Superior temporal gyrus (tissue), 1 donor: ENCODE data around the gene MST1.
A peak's percentile ranks its signal among the peaks of the same experiment; 100 is the strongest.

Experiments
- DNase-seq: peaks from one replicate; pipeline ENCODE4 v3.0.0-alpha.2; 2016; ENCODE audit errors: extremely low spot score

Gene MST1

DNA sequence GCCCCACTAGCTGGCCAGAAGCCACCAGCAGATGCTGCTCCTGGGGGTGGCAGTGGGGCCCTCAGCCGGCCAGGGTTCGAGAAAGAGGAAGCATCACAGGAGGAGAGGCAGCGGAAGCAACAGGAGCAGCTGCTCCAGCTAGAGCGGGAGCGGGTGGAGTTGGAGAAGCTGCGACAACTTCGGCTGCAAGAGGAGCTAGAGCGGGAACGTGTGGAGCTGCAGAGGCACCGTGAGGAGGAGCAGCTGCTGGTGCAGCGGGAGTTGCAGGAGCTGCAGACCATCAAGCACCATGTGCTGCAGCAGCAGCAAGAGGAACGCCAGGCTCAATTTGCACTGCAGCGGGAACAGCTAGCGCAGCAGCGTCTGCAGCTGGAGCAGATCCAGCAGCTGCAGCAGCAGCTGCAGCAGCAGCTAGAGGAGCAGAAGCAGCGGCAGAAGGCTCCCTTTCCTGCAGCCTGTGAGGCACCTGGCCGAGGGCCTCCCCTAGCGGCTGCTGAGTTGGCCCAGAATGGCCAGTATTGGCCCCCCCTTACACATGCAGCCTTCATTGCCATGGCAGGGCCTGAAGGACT is 32.6 kb downstream of the MST1 start:
- DNase-seq: no peak

DNA sequence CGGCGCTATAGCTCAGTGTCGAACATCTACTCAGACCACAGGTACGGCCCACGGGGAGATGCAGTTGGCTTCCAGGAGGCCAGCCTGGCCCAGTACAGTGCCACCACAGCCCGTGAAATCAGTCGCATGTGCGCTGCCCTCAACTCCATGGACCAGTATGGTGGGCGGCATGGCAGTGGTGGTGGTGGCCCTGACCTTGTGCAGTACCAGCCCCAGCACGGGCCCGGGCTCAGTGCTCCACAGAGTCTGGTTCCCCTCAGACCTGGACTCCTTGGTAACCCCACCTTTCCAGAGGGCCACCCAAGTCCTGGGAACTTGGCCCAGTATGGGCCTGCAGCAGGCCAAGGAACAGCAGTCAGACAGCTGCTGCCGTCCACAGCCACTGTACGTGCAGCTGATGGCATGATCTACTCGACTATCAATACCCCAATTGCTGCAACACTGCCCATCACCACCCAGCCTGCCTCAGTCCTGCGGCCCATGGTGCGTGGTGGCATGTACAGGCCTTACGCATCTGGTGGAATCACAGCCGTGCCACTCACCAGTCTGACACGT is 33.5 kb downstream of the MST1 start:
- DNase-seq: no peak

DNA sequence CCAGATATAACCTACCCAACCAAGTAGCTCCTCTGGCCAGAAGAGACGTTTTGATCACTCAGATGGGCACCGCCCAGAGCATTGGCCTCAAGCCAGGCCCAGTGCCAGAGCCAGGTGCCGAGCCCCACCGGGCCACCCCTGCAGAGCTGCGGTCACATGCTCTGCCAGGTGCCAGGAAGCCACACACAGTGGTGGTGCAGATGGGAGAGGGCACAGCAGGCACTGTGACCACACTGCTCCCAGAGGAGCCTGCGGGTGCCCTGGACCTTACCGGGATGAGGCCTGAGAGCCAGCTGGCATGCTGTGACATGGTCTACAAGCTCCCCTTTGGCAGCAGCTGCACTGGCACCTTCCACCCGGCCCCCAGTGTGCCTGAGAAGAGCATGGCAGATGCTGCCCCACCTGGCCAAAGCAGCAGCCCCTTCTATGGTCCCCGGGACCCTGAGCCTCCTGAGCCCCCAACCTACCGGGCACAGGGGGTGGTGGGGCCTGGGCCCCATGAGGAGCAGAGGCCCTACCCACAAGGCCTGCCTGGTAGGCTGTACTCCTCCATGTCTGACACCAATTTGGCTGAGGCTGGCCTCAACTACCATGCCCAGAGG is 34.2 kb downstream of the MST1 start:
- no peak for DNase-seq

DNA sequence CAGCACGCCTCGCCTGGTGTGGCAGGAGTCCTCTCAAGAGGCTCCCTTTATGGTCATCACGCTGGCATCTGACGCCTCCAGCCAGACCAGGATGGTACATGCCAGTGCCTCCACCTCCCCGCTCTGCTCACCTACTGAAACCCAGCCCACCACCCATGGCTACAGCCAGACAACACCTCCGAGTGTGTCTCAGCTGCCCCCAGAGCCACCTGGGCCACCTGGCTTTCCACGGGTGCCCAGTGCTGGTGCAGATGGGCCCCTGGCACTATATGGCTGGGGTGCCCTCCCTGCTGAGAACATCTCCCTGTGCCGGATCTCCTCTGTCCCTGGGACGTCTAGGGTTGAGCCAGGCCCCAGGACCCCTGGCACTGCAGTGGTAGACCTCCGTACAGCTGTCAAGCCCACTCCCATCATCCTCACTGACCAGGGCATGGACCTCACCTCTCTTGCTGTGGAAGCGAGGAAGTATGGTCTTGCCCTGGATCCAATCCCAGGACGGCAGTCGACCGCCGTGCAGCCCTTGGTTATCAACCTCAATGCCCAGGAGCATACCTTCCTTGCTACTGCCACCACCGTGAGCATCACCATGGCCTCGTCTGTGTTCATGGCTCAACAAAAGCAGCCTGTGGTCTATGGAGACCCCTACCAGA is 35.0 kb downstream of the MST1 start:
- DNase-seq: no peak

DNA sequence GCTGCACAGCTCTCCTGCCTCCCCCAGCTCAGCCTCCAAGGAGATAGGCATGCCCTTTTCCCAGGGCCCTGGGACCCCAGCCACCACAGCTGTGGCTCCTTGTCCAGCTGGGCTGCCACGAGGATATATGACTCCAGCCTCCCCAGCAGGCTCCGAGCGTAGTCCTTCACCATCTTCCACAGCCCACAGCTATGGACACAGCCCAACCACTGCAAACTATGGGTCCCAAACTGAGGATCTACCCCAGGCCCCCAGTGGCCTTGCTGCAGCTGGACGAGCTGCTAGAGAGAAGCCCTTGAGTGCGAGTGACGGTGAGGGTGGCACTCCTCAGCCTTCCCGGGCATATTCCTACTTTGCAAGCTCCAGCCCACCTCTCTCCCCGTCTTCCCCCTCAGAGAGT is 35.7 kb downstream of the MST1 start:
- no peak for DNase-seq

DNA sequence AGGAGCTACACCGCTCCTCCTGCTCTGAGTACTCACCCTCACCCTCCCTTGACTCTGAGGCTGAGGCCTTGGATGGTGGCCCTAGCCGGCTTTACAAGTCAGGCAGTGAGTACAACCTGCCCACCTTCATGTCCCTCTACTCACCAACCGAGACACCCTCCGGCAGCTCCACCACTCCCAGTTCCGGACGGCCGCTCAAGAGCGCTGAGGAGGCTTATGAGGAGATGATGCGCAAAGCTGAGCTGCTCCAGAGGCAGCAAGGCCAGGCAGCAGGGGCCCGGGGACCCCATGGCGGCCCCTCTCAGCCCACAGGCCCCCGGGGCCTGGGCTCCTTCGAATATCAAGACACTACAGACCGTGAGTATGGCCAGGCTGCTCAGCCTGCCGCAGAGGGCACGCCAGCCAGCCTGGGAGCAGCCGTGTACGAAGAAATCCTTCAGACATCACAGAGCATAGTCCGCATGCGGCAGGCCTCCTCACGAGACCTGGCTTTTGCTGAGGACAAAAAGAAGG is 36.3 kb downstream of the MST1 start:
- no peak for DNase-seq

DNA sequence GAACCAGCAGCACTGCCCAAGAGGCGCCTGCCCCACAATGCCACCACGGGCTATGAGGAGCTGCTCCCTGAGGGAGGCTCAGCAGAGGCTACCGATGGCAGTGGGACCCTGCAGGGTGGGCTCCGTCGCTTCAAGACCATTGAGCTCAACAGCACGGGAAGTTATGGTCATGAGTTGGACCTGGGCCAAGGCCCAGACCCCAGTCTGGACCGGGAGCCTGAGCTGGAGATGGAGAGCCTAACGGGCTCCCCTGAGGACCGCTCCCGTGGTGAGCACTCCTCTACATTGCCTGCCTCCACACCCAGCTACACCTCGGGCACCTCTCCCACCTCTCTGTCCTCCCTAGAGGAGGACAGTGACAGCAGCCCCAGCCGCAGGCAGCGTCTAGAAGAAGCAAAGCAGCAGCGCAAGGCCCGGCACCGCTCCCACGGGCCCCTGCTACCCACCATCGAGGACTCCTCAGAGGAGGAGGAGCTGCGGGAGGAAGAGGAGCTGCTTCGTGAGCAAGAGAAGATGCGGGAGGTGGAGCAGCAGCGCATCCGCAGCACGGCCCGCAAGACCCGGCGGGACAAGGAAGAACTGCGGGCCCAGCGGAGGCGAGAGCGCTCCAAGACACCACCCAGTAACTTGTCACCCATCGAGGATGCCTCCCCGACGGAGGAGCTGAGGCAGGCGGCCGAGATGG is 36.9 kb downstream of the MST1 start:
- no peak for DNase-seq

DNA sequence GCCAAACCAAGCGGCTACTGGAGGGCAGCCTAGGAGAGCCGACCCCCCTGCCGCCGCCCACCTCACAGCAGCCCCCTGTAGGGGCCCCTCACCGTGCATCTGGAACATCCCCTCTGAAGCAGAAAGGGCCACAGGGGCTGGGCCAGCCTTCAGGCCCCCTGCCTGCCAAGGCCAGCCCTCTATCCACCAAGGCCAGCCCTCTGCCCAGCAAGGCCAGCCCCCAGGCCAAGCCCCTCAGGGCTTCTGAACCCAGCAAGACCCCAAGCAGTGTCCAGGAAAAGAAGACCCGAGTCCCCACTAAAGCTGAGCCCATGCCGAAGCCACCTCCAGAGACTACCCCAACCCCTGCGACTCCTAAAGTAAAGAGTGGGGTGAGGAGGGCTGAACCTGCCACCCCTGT is 38.6 kb downstream of the MST1 start:
- no peak for DNase-seq

DNA sequence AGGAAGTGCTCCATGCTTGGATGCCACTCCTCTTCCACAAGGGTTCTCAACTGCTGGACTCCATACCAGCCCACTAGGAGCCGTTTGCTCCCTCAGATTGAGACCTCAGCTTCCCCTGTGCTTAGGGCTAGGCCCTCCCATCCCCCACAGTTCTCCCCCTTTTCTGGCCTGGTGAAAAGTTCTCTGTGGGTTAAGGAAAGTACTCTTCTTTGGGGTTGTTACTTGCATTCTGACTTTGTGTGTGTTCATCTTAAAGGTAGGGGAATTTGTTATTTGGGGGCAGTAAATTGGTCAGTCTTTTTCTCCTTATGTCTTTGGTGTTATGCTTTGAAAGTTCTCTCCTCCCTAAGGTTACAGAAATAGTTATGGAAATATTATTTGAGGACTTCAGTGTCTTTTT is 39.1 kb downstream of the MST1 start:
- no peak for DNase-seq

DNA sequence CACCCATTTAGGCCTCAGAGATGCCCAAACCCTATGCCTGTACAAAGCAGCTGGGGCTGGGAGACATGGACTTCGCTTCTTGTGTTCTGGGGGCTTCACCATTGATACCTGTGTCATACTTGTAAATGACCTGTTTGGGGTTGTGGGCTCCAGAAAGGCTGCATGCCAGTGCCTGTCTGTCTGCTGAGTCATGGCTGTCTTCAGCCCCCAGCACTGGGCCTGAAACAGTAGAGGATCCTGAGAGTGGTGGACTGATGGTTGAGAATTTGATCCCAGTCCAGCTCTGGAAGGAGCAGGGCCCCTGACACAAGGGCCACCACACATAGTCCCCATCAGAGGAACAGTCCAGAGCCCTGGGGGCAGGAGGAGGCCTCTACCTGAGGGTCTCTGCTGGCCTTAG is 39.7 kb downstream of the MST1 start:
- no peak for DNase-seq

DNA sequence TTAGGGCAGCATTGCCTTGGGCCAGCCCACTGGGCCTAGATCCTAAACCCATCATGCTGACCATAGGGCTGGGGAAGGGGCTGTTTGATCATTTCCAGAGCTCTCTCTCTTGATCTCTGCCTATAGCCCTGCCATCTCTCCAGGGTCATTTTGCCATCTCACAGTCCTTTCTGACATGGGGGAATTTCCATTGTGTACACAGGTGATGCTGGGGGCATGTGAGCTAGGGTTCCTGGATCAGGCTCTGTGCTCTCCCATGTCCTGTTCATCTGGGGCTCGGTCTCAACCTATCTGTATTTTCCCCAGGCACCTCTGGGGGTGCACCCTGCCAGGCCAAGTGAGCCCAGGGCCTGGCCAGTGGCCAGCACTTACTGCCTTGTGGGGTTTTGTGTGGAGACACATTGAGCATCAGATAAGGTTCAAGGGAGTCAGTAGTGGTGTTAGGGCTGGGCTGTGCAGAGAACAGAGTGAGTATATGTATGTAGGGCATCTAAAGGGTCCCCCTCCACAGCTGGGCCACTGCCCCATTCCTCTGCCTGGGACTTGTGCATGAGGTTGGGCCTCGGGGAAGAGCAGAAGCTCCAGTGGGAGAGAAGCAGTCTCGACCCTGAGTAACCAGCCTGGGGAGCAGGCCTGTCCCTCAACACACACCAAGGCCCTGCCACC is 40.8 kb downstream of the MST1 start:
- no peak for DNase-seq

DNA sequence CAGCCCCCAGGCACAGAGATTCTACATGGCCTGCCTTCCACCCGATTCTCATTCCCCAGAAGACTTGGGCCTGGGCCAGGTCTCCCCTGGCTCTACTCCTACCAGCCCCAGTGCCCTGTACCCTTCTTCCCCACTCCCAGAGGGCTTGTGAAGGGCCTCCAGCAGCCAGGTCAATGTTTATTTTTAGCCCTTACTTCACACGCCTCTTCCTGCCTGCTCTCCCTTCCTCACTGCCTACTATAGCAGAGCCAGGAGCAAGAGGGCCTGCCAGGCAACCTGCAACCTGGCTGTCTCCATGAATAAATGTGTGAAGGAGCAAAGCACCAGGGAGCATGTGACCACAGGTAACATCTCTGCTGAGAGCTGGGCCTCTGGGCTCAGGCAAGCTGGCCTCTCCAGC is 41.5 kb downstream of the MST1 start:
- no peak for DNase-seq

DNA sequence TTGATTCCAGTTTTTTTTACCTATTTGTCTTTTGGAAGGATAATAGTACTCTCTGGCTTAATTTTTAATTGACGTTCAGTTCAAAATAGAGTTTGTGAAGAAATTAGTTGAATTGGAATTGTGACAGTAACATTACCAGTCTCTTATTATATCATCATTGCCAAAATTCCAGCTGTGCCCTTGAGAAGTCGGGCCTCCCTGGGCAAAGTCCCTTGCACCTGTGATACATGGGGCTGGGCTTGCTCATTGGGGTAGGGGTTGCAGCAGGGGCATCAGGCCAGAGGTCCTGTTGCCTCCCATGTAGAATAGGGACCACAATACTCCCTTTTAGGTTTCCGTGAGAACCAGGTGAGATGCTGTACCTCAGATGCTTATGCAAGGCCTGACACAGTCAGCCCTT is 43.0 kb downstream of the MST1 start:
- DNase-seq: no peak

DNA sequence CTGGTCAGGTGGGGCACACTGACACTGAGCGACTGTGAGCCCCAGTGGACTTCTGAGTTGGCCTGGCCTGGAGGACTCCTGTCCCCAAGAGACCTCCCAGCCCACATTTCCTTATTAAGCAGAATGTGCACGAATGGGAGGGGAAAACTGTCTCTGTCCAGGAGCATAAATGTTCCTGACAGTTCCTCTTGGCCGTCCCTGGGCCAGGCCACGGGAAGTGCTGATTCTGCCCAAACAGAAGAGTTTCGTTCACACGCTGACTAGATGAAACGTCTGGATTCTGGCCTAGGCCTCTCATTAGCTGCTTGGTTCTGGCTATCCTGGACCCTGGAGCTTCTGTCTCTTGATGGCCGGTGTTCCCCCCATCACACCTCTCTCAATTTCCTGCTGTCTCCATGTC is 44.6 kb downstream of the MST1 start:
- DNase-seq: no peak

DNA sequence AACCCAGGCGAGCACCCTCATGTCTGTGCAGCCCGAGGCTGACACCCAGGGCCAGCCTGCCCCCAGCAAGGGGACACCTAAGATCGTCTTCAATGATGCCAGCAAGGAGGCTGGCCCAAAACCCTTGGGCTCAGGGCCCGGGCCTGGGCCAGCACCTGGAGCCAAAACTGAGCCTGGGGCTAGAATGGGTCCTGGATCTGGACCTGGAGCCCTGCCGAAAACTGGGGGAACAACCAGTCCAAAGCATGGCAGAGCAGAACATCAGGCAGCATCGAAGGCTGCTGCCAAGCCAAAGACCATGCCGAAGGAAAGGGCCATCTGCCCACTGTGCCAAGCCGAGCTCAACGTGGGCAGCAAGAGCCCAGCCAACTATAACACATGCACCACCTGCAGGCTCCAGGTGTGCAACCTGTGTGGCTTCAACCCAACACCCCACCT is 46.5 kb downstream of the MST1 start:
- no peak for DNase-seq

DNA sequence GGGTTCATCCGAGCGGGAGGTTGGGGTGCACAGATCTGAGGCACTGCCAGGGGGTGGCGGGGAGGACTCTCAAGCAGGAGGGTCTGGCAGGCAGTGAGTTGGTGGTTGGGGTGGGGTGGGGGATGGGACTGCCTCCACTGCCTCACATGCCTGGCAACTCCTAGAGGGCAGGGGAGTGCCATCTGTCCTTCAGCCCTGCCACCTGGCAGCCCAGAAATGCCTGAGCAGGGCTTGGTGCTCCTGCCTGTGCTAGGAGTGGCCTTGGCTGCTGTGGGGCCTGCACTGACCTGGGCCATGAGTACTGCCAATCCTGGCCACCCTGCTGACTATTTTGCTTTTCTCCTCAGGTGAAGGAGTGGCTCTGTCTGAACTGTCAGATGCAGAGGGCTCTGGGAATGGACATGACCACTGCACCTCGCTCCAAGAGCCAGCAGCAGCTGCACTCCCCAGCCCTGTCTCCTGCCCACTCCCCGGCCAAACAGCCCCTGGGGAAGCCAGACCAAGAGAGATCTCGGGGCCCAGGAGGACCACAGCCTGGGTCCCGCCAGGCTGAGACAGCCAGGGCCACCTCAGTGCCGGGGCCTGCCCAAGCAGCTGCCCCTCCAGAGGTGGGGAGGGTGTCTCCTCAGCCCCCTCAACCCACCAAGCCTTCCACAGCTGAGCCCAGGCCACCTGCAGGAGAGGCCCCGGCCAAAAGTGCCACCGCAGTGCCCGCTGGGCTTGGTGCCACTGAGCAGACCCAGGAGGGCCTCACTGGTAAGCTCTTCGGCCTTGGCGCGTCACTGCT is 47.2 kb downstream of the MST1 start:
- no peak for DNase-seq

DNA sequence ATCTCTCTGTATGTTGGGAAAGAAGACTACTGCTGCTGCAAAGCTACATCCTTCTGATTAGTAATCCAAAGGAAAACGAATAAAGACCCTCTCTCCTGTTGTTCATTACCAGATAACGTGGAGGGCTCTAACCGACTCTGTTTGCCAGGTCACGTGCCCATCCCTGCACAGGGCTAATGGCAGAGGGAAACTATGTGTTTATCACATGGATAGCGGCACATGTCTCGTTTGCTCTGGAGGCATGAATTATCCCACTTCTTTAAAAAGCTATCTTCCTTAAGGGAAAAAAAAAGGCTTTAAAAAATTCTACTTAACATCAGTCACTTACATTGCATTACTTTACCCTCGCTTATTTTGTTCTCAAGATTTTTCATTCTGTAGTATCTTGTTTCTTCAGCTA is 48.0 kb downstream of the MST1 start:
- no peak for DNase-seq

DNA sequence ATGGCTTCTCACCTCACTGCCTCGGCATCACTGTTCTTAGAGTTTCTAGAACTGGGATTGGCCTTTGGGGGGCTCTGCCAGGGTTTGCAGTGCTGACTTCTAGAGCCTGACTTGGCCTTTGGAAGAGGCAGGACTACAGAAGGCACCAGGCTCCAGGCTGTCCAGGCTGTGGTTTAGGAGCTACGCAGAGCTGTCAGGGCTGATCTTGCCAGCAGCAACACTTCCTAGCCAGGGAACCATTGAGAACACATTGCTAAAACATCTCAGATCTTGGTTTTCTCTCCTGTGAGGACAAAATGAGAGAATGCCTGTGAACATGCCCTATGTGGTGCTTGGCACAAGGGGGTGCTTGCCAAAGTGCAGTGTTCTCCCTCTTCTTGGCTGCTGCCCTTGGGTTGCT is 49.7 kb downstream of the MST1 start:
- no peak for DNase-seq

DNA sequence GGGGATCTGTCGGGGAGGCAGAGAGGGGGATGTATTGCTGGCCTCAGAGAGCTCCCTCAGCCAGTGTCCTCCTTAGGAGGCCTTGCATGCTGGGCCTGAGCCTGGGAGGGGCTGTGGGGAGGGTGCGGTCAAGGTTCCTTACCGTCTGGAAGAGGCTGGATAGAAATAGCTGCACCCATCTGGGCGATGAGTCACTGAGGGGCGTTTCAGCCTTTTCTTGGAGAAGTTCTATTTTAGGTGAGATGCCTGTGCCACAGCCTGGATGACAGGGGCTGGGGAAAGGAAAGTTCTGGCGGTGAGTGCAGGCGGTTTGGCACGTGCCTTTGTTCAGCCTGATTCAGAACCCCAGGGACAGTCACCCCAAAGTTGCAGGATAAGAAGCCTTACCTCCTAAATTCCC is 50.8 kb downstream of the MST1 start:
- peak; percentile 72 for DNase-seq

DNA sequence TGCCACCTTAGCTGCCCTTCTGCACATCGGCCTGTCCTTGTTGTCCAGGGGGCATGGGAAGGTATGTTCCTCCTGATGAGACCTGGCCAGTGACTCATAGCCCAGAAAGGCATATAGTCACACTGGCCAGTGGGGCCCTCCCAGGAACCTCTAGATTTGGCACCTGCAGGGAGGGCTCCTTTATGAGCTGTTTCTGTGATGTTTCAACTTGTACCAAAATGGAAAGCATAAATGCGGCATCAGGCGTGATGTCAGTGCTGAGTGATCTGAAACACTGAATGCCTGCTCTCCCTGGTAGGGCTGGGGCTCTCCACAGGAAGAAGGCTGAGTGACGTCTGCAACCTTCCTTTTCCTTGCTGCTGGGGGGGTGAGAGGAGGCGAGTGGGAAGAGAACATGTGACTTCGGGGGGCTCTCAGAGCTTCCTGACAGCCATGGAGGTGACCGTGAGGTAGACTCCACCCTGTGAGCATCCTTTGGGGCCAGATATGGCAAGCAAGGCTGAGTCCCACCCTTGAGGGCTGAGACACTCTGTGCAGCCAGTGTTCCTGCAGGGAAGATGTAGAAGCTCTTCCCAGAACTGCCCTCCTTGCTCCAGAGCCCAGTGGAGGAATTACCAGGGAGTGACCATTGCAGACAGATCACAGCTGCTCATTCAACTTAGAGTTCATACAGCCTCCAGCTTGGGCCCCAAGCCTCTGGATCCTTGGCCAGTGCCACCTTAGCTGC is 52.2 kb downstream of the MST1 start:
- peak; percentile 51 for DNase-seq

DNA sequence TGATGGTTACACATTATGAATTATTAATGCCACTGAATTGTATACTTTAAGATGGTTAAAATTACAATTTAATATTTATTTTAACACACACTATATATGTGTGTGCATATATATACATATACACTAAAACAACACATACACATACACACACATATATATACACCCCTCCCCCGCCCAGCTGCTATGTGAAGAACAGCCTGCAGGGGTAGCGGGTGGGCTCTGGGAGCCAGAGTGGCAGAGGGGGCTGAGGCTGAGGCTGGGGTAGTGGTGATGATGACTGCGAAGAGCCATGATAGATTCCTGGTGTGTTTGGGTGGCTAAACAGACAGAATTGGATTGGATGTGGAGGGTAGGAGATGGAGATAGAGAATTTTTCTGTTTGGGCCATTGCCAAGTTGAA is 54.5 kb downstream of the MST1 start:
- no peak for DNase-seq
